HG02763 (cell line): ENCODE measurements around the gene WFDC9.
"Not testable (repeated sequence)": the region's sequence is repeated elsewhere in the genome, so short reads cannot be mapped to it uniquely, and the experiment has no call there.

Source experiments
- ATAC-seq: cut with Tn5 transposase; IDR thresholded peaks from one replicate; pipeline ENCODE4 v1.9.1; 2021; ENCODE audit warnings: mild to moderate bottlenecking, moderate library complexity; ENCODE audit not compliant: unreplicated experiment

WFDC9 gene

GRCh38 chr20:45593498-45593897 lies 37.6 kb downstream of the WFDC9 start:
- no peak for ATAC-seq

DNA sequence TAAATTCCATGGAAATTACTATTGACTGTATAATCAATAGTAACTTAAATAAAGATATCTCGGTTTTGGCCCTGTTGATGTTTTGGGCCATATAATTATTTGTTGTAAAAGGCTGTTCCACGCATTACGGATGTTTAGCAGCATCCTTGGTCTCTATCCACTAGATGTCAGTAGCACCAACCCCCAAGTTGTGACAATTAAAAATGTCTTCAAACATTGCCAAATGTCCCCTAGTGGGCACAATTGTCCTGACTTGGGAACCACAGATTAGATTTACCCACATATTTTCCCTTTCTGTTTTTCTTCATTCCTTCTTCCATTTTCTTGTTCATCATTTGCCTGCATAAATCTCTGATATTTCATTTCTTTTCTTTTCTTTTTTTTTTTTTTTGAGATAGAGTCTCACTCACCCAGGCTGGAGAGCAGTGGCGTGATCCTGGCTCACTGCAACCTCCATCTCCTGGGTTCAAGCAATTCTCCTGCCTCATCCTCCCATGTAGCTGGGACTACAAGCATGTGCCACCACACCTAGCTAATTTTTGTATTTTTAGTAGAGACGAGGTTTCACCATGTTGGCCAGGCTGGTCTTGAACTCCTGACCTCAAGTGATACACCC lies 38.4 kb downstream of the WFDC9 start:
- ATAC-seq: no peak

GRCh38 chr20:45589725-45590124 lies 41.4 kb downstream of the WFDC9 start:
- no peak for ATAC-seq

DNA sequence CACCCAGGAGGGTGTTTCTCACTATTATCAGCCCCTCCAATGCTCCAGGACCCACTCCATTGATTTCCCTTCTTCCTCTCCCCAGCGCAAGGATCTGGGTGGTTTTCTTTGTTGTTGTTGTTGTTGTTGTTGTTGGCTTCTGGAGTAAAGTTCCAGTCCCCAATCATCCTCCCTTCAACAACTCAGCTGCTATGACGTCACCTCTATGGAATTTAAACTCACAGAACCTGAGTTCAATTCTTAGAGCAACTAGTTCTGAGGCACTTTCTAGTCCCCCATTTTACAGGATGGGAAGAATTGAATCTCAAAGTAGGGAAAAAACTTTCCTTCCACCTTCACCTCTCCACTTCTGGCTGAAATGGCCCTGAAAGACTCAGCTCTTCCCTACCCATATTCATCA lies 42.3 kb downstream of the WFDC9 start:
- no peak for ATAC-seq

DNA sequence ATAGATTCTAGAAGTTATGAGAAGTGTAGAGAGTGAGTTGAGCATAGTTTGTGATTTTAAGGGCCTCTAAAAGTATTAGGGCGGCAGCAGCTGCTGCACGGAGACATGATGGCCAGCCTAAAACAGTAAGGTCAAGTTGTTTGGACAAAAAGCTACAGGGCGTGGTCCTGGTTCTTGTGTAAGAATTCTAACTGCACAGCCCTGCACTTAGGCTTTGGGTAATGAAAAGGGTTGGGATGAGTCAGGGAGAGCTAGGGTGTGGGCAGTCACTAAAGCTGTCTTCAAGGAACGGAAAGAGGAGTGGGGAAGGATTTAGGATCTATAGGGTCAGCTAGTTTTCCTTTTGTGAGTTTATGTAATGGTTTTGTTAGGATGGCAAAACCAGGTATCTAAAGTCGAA lies 45.1 kb downstream of the WFDC9 start:
- ATAC-seq: not testable (repeated sequence)

GRCh38 chr20:45584294-45584693 lies 46.8 kb downstream of the WFDC9 start:
- ATAC-seq: not testable (repeated sequence)

- ATAC-seq: no peak
Observed at GRCh38 chr20:45583502-45583901, 47.6 kb downstream of the WFDC9 start.

- ATAC-seq: no peak
Observed at GRCh38 chr20:45581702-45582101, 49.4 kb downstream of the WFDC9 start.

DNA sequence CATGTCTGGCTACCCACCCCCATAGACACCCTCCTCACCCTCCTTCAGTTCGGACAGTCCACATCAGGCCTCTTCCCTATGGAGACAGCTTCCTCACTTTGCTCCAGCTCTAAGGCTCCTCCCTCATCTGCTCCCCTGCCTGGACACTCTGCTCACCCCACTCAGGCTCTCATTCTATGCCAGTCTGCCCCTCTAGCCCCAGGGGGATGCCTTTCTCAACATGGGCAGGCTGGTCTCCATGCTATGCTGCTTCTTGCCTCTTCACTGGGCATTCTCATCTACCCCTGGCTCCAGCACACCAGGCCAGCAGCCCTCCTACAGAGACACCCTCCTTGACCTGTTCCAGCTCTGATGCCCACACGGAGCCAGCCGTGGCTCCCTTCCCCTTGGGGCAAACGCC lies 51.9 kb downstream of the WFDC9 start, which contains the start of gene WFDC8:
Gene WFDC8 (minus strand): TSS at position 101 of the 400 bp plus-strand sequence. CDS start 37 bp downstream, at position 64.
- ATAC-seq: no peak

DNA sequence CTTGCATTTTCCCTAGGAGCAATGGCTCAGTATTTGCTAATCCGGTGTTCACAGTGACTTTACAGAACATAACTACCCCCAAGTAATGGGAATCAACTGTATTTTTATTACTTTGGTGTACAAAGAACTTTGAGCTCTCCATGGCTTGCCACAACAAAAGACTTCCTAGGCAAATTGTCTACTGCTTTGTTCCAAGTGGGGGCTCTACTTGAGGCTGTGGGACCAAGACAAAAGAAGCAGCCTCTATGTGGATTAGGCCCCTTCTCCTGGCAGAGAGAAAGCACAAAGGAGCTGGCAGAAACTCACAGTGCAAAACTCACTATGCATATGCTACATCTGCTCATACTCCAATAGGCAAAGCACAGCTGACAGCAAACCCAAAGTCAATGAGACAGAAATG lies 52.9 kb downstream of the WFDC9 start:
- no peak for ATAC-seq

GRCh38 chr20:45576995-45577394 lies 54.1 kb downstream of the WFDC9 start:
- ATAC-seq: no peak

- no peak for ATAC-seq
Observed at GRCh38 chr20:45575931-45576330, 55.2 kb downstream of the WFDC9 start.

DNA sequence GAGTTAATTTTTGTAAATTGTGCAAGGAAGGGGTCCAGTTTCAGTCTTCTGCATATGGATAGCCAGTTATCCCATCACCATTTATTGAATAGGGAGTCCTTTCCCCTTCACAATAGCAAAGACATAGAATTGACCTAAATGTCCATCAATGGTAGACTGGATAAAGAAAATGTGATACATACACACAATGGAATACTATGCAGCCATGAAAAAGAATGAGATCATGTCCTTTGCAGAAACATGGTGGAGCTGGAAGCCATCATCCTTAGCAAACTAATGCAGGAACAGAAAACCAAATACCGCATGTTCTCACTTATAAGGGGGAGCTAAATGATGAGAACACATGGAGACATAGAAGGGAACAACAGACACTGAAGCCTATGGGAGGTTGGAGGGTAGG lies 61.4 kb downstream of the WFDC9 start:
- ATAC-seq: not testable (repeated sequence)

DNA sequence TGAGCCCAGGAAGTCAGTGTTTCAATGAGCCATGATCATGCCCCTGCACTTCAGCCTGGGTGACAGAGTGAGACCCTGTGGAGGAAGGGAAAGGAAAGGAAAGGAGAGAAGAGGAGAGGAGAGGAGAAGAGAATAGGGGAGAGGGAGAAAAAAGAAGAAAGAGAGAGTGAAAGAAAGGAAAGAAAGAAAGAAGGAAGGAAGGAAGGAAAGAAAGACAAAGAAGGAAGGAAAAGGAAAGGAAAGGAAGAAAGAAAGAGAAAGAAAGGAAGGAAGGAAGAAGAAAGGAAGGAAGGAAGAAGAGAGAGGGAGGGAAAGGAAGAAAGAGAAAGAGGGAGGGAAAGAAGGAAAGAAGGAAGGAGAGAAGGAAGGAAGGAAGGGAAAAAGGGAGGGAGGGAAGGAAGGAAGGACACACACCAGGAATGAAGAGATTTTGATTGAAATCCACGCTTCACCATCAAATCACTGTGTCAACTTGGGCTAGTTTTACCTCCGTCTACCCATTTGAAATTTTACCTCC lies 66.3 kb downstream of the WFDC9 start:
- ATAC-seq: no peak
